OCI-LY3 (cell line): ENCODE results near the gene AHCYL1.

Source experiments
- H2AFZ ChIP-seq: fragments of 200-600, 300-600 bp; shearing (Covaris generic); 2 replicates; pipeline ENCODE4 v1.6.0; 2014; ENCODE audit warnings: antibody characterized with exemption, low read depth, low read length
- H3K27ac ChIP-seq: fragments of 200-600, 300-600 bp; sonication (generic); 2 replicates; pipeline ENCODE4 v1.5.1; 2014; ENCODE audit warnings: mild to moderate bottlenecking, low read length, moderate library complexity, mixed read lengths
- H3K27me3 ChIP-seq: fragments of 200-600, 300-600 bp; sonication (generic); 2 replicates; pipeline ENCODE4 v1.6.1; 2014; ENCODE audit warnings: low read depth, low read length, mixed read lengths
- H3K36me3 ChIP-seq: fragments of 200-600, 300-600 bp; sonication (generic); replicated peaks from 2 replicates; pipeline ENCODE3; 2014; ENCODE audit warnings: low read depth, low read length, mixed read lengths
- H3K4me1 ChIP-seq: fragments of 300-600, 200-600 bp; sonication (generic); 2 replicates; pipeline ENCODE4 v1.6.1; 2014; ENCODE audit warnings: low read length, mixed read lengths
- H3K4me2 ChIP-seq: fragments of 200-600, 300-600 bp; sonication (generic); 2 replicates; pipeline ENCODE4 v1.6.1; 2014; ENCODE audit warnings: low read length, mixed read lengths
- H3K4me3 ChIP-seq: fragments of 300-600, 200-600 bp; sonication (generic); 2 replicates; pipeline ENCODE4 v1.5.1; 2014; ENCODE audit warnings: antibody characterized with exemption, mild to moderate bottlenecking, low read length, moderate library complexity
- H3K79me2 ChIP-seq: fragments of 300-600, 200-600 bp; shearing (Covaris generic); 2 replicates; pipeline ENCODE4 v1.6.1; 2014; ENCODE audit warnings: mild to moderate bottlenecking, low read length, mixed read lengths
- H3K9ac ChIP-seq: fragments of 300-600, 200-600 bp; shearing (Covaris generic); 2 replicates; pipeline ENCODE4 v1.6.0; 2014; ENCODE audit warnings: mild to moderate bottlenecking, low read length, moderate library complexity
- H3K9me3 ChIP-seq: fragments of 200-600, 300-600 bp; shearing (Covaris generic); 2 replicates; pipeline ENCODE4 v1.6.1; 2014; ENCODE audit warnings: low read length, mixed read lengths; ENCODE audit not compliant: insufficient read depth
- H4K20me1 ChIP-seq: fragments of 200-600, 300-600 bp; sonication (generic); 2 replicates; pipeline ENCODE4 v1.6.1; 2016; ENCODE audit warnings: low read length, mixed read lengths; ENCODE audit not compliant: insufficient read depth
- EZH2phosphoT487 ChIP-seq: fragments of 200-600 bp; shearing (Covaris generic); IDR thresholded peaks from 2 replicates; pipeline ENCODE4 v1.6.1; 2018; ENCODE audit warnings: antibody characterized with exemption, mixed run types, low read depth
- TF ChIP-seq, protein P1 (sequence below): fragments of 200-600, 300-600 bp; sonication (generic); IDR thresholded peaks from 2 replicates; pipeline ENCODE4 v1.5.1; 2014; ENCODE audit warnings: antibody characterized with exemption, low read length, low read depth

AHCYL1 gene

DNA sequence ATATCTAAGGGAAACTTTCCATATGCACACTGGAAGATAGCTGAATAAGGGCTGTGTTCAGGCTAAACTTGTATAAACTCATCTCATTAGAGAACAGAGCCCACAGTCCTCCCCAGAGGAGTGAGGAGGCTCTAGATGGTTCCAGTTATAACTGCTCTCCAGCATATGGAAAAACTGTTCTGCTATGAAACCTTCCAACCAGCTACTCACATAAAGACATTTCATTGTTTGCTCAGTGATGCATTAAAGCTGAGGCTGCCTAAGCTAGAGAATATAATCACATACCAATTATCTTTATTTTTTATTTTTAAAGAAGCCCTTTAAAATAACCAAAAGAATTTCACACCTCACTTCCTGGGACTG is 13.3 kb downstream of the AHCYL1 start:
- Histone ChIP-seq H3K27ac (no peak overlapping the region), H4K20me1 (peaks cover 6% of the 10 kb centered on the region), H2AFZ (no peak overlapping the region), H3K79me2 (peaks cover 10% of the 10 kb centered on the region), H3K9ac (no peak overlapping the region), H3K4me3 (no peak overlapping the region), H3K27me3 (no peaks in the 10 kb centered on the region), H3K9me3 (no peaks in the 10 kb centered on the region), H3K4me2 (no peak overlapping the region), H3K36me3 (no peaks in the 10 kb centered on the region), H3K4me1 (peaks cover 1% of the 10 kb centered on the region)
- TF ChIP-seq EZH2phosphoT487: no peak
- TF ChIP-seq, protein P1, sequence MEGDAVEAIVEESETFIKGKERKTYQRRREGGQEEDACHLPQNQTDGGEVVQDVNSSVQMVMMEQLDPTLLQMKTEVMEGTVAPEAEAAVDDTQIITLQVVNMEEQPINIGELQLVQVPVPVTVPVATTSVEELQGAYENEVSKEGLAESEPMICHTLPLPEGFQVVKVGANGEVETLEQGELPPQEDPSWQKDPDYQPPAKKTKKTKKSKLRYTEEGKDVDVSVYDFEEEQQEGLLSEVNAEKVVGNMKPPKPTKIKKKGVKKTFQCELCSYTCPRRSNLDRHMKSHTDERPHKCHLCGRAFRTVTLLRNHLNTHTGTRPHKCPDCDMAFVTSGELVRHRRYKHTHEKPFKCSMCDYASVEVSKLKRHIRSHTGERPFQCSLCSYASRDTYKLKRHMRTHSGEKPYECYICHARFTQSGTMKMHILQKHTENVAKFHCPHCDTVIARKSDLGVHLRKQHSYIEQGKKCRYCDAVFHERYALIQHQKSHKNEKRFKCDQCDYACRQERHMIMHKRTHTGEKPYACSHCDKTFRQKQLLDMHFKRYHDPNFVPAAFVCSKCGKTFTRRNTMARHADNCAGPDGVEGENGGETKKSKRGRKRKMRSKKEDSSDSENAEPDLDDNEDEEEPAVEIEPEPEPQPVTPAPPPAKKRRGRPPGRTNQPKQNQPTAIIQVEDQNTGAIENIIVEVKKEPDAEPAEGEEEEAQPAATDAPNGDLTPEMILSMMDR: no peak

DNA sequence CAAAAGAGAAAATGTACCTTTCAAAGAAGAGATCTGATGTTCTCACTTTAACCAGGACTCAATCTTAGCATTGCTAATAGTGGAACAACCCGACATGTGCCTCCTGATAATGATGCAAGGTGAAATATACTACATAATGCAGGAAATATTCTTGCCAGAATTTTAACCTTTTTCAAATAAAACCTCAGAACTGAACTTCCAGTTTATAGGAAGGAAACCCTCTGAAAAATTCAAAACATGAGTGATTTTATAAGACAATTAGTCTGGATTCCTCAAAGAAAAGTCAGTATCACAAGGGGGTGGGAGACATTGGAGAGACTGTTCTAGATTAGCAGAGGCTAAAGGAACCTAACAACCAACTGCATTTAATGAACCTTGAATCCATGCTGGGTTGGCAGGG is 18.1 kb downstream of the AHCYL1 start:
- H3K9me3 ChIP-seq: no peaks in the 10 kb centered on the region
- H3K4me1 ChIP-seq: peaks cover 18% of the 10 kb centered on the region
- H4K20me1 ChIP-seq: no peaks in the 10 kb centered on the region
- no peak overlapping the region for H3K4me2 ChIP-seq
- no peaks in the 10 kb centered on the region for H3K36me3 ChIP-seq
- no peak overlapping the region for H3K4me3 ChIP-seq
- H3K27me3 ChIP-seq: no peaks in the 10 kb centered on the region
- TF ChIP-seq, protein P1: no peak
- TF ChIP-seq EZH2phosphoT487: no peak
- H3K27ac ChIP-seq: no peak overlapping the region
- no peak overlapping the region for H3K9ac ChIP-seq
- no peak overlapping the region for H2AFZ ChIP-seq
- peaks cover 5% of the 10 kb centered on the region; the same call in 1 of the 2 replicates for H3K79me2 ChIP-seq

DNA sequence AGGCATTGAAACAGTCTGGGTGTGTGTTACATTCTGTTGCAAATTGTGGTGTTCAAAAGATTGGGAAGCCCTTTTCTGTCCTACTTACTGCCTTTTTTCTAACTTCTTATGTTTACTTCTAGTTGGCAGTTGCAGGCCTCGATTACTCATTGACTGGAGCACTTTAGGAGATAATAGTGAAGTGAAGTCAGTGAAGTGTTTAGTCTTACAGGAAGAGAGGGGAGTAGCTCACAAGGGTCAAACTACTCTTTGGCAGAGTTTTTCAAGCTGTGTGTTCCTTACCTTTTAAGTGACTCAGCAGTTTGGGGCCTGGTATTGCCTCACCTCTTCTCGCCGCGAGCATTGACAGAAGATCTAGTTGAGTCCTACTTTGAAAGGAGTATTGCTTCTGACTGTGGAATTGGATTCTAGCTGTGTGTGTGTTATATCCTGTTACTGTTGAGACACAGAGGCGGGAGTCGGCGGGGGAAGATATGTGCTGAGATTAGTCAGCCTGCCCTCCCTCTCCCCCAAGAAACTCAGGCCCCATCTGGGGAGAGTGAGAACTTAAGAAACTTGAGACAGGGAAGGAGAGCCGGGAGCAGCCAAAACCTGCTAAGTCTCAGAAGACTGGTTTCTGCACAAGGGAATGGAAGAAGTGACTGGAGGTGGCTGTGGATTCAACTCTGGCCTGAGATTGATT is 19.3 kb downstream of the AHCYL1 start:
- Histone ChIP-seq H3K4me1 (peaks cover 18% of the 10 kb centered on the region), H3K27ac (no peak overlapping the region), H3K9ac (no peak overlapping the region), H3K4me3 (no peak overlapping the region), H3K9me3 (no peaks in the 10 kb centered on the region), H3K27me3 (no peaks in the 10 kb centered on the region), H3K36me3 (no peaks in the 10 kb centered on the region), H4K20me1 (no peaks in the 10 kb centered on the region), H3K4me2 (peak overlapping the region; percentile 29), H3K79me2 (peaks cover 5% of the 10 kb centered on the region; the same call in 1 of the 2 replicates), H2AFZ (no peak overlapping the region)
- no peak for TF ChIP-seq EZH2phosphoT487
- TF ChIP-seq, protein P1: no peak

DNA sequence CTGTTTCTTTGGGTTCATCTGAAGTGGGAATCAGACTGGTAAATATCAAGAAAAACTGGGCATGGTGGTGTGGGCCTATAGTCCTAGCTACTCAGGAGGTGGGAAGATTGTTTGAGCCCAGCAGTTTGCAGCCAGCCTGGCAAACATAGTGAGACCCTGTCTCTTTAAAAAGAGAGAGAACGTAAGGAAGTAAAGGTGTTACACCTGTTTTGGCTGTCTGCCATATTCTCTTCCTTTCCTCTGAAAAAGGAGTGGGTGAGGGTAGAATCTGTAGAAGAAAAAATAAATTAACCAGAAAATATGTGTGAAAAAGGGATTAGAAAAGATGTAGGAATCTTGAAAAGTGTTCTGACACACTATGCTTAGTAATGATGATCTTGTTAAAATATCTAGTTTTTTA is 20.0 kb downstream of the AHCYL1 start:
- Histone ChIP-seq H4K20me1 (no peaks in the 10 kb centered on the region), H3K27me3 (no peaks in the 10 kb centered on the region), H3K4me3 (no peak overlapping the region), H2AFZ (no peak overlapping the region), H3K27ac (no peak overlapping the region), H3K9ac (no peak overlapping the region), H3K36me3 (peaks cover 5% of the 10 kb centered on the region), H3K79me2 (peaks cover 5% of the 10 kb centered on the region; the same call in 1 of the 2 replicates), H3K9me3 (no peaks in the 10 kb centered on the region), H3K4me2 (no peak overlapping the region), H3K4me1 (peaks cover 18% of the 10 kb centered on the region)
- TF ChIP-seq EZH2phosphoT487: no peak
- TF ChIP-seq, protein P1: no peak
